Umbilical cord (tissue), 2 donors: ENCODE data around the gene GORAB. TPM values are rescaled to one million over a fixed set of nuclear protein-coding genes. Genes with fewer than 3 reads are reported as not detected.

Source experiments
- DNase-seq: peaks from one replicate; pipeline ENCODE4 v3.0.0-alpha.2; 2015; ENCODE audit warnings: low spot score
- total RNA-seq: library from RNA; depleted of rRNA; stranded (reverse); fragments of >200 nt; gene quantifications from one replicate; pipeline ENCODE4 v1.2.3, GENCODE V29; 2014; ENCODE audit warnings: low replicate concordance; ENCODE audit not compliant: insufficient read depth

Gene GORAB
- total RNA-seq, 1 donor from 2014 or later = 12.8 TPM

DNA sequence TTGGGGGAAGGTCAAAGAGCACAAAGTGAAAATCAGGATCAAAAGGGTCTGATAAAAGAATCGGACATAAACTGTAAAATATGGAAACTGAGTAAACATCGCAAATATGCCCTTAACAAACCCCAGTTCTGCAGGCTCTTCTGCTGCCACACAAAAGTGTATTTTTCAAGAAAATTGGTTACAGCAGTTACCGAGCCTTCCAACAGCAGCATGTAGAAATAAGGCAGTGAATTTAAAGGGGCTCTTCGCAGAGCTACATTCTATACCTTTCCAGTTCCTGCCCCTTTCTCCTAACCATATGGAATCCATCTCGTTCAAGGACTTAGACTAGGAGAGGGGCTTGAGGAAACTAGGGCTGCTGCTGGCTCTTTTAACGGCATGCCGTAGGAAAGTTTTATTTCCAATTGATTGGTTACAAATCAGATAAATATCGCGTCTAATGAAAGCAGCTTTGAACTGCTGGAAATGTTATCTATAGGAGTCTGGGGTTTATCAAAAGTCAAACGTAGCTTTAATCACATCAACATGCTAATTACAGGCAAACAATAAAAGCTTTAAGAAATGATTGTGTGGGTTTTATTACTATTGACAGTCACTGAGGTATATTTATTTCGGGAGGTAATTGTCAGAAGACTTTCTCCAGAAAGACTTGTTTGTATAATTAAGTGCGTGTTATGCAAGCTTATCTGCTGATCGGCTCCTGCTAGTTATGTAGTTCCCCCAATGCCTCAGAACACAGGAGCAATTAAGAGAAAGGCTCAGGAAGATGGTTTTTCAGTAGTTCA is 59.1 kb downstream of the GORAB start:
- no peak for DNase-seq

DNA sequence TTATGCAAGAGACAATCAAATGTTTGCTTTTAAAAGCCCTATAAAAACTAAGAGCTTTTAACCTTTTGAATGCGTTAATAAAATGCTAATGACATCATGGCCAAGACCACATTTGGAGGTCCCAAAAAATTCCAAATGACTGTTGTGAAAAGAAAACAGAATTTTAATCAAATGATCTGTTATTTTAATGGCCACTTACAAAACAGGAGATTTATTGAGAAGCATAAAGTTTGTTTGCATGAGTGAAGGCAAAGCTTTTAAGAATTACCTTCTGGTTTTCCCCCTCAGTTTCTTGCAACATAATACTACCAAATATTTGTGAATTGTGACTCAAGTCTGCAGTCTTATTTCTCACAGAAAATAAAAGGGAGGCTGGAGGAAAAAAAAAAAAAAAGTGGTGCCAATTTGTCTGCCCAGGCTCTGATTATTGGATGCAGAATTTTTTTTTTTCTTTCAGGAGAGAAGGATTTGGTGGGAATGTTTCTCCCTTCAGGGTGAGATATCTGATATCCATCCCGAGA is 60.7 kb downstream of the GORAB start:
- DNase-seq = no peak

DNA sequence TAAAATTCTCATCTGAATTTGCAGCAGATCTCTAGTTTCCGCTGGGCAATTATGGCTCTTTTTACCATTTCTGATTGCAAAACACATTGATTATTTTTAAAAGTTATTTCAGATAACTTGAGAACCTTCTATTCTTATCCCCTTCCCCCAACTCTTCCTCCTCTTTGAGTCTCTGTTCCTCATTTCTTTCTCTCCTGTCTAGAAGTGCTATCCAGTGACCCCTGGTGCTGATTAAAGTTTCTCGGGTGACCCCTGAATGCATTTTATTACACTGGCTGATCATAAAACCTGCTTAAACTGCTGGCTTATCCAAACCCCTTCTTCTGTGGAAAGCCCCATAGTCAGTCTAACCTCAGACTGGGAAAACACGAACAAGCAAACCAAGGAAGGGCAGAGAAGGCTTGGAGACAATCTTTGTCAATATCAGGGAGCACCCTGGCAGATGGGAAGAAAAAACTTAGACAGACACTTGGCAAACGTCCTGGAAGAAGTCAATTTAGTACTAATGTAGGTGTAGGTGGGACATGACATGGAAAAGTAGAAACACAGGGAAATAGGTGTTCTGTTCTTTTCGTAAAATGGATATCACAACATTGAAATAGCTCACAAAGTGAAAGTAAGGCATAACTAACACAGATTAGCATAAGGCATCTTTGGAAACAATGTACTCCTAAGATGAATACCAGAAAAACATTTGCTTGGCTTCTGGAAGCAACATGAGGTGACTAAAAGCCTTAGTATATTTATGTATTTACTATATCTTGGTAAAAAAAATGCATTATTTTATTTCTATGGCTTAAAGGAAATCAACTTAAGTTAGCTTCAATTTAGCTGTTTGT is 61.4 kb downstream of the GORAB start:
- no peak for DNase-seq

DNA sequence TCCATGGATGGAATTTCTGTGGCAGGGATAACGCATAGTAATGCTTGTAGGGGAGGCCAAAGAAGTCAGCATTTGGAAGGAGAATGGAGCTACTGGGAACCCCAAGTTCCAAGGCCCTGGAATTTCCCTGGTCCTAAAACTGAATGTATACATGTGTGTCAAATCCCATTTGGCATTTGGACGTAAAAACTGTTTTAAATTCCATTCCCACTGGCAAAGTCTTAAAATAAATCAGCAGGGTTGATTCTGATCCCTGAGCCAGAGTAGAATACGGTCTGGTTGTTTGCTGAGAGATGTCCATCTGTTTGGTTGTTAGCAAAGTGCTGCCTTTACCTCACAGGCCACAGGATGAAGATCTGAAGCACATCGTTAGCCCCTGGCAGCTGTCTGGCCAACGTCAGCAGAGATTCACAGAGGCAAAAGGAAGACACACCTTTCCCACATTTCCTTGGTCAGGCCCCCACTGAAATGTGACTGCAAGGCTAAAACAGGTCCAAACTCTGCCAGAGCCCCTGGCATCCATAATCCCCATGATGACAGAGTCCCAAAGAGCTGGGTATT is 62.2 kb downstream of the GORAB start:
- no peak for DNase-seq

DNA sequence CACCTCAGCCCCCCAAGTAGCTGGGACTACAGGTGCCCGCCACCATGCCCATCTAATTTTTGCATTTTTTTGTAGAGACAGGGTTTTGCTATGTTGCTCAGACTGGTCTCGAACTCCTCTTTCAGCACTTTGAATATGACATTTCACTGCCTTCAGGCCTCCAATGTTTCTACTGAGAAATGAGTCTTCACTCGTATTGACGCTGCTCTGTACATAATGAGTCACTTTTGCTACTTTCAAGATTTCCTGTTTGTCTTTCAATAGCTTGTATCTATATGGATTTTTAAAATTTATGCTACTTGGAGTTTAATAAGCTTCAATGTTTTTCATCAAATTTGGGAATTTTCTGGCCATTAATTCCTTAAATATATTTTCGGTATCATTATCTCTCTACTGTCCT is 64.7 kb downstream of the GORAB start:
- DNase-seq = no peak

DNA sequence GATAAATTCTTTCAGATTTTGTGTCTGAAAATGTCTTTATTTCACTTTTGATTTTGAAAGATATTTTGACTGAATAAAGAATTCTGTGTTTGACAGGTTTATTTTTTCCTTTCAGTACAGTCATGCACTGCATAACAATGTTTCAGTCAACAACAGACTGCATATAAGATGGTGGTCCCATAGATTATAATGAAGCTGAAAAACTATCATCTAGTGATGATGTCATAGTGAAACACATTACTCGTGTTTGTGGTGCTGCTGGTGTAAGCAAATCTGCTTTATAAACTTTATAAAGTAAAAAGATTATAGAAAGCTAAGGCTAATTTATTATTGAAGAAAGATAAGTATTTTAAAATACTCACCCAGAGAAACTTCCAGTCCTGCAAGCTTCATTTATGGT is 66.7 kb downstream of the GORAB start:
- no peak for DNase-seq

DNA sequence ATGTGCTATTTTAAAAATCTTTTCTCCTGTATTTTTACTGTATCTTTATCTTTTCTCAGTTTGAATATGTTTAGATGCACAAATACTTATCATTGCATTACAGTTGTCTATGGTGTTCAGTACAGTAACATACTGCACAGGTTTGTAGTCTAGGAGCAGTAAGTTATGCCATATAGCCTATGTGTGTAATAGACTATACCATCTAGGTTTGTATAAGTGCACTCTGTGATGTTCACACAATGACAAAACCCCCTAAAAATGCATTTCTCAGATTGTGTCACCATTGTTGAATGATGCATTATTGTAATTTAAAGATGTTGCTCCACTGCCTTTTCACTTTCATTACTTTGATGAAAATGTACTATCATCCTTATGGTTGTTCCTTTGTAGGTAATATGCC is 67.1 kb downstream of the GORAB start:
- no peak for DNase-seq

DNA sequence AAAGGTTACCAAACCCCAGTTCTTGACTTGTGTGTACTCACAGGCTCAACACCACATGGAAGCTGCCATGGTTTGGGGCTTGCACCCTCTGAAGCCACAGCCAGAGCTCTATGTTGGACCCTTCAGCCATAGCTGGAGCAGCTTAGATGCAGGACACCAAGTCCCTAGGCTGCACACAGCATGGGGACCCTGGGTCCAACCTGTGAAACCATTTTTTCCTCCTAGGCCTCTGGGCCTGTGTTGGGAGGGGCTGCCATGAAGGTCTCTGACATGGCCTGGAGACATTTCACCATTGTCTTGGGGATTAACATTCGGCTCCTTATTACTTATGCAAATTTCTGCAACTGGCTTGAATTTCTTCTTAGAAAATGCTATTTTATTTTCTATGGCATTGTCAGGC is 69.9 kb downstream of the GORAB start:
- DNase-seq = no peak

Other genes starting within 250 kb of the GORAB start
- 7.9 TPM for gene PRRX1, start 132.0 kb downstream of the GORAB start, total RNA-seq